Effector memory CD8-positive, alpha-beta T cell (primary cell): ENCODE data around the gene VIPR1.
"Not testable (repeated sequence)": the region's sequence is repeated elsewhere in the genome, so short reads cannot be mapped to it uniquely, and the experiment has no call there.

Experiments
- ATAC-seq: fragments of 150-1000 bp; cut with Tn5 transposase; replicated peaks from 2 replicates; pipeline ENCODE4 v1.10.0; 2021; ENCODE audit warnings: mild to moderate bottlenecking, moderate library complexity
- DNase-seq, 3 experiments: peaks; one replicate each; pipeline ENCODE4 v3.0.0; 2021
- H3K27ac Mint-ChIP-seq, 2 donors: one replicate each; pipeline ENCODE4 v1.8.0; 2022; ENCODE audit warnings: mild to moderate bottlenecking in 2 of 2, mixed read lengths in 2 of 2, moderate library complexity in 2 of 2
- H3K27me3 Mint-ChIP-seq, 2 donors: one replicate each; pipeline ENCODE4 v1.8.0; 2022; ENCODE audit warnings: mixed read lengths in 2 of 2
- H3K36me3 Mint-ChIP-seq: one replicate; pipeline ENCODE4 v1.8.0; 2022; ENCODE audit warnings: mild to moderate bottlenecking, moderate library complexity, mixed read lengths; ENCODE audit not compliant: insufficient read depth
- H3K4me1 Mint-ChIP-seq, 2 donors: one replicate each; pipeline ENCODE4 v1.8.0; 2022; ENCODE audit warnings: low read depth in 2 of 2, mixed read lengths in 2 of 2
- H3K4me3 Mint-ChIP-seq, 2 donors: one replicate each; pipeline ENCODE4 v1.8.0; 2022; ENCODE audit warnings: mild to moderate bottlenecking in 2 of 2, mixed read lengths in 2 of 2, moderate library complexity in 2 of 2
- H3K9me3 Mint-ChIP-seq, 2 donors: one replicate each; pipeline ENCODE4 v1.8.0; 2022; ENCODE audit warnings: mixed read lengths in 2 of 2

The VIPR1 gene

GRCh38 chr3:42557854-42558253 lies 55.4 kb downstream of the VIPR1 start:
- Mint-ChIP-seq H3K4me1 (peaks cover 24 to 32% of the 10 kb centered on the region in 2 donors), H3K27ac (peak overlapping the region in 1 of 2 donors; percentile 38), H3K9me3 (no peaks in the 10 kb centered on the region), H3K4me3 (no peak overlapping the region), H3K36me3 (peaks cover 48% of the 10 kb centered on the region), H3K27me3 (no peaks in the 10 kb centered on the region)
- ATAC-seq = no peak
- peak in 2 of 3 experiments; percentile 14 to 27 for DNase-seq

GRCh38 chr3:42562047-42562907 lies 59.8 kb downstream of the VIPR1 start:
- no peaks in the 10 kb centered on the region for H3K9me3 Mint-ChIP-seq
- H3K27ac Mint-ChIP-seq = peak overlapping the region; percentile 30 to 39
- DNase-seq = no peak
- H3K4me3 Mint-ChIP-seq = no peak overlapping the region
- peaks cover 3 to 7% of the 10 kb centered on the region in 2 donors for H3K4me1 Mint-ChIP-seq
- no peaks in the 10 kb centered on the region for H3K27me3 Mint-ChIP-seq
- peaks cover 59% of the 10 kb centered on the region for H3K36me3 Mint-ChIP-seq
- no peak for ATAC-seq

DNA sequence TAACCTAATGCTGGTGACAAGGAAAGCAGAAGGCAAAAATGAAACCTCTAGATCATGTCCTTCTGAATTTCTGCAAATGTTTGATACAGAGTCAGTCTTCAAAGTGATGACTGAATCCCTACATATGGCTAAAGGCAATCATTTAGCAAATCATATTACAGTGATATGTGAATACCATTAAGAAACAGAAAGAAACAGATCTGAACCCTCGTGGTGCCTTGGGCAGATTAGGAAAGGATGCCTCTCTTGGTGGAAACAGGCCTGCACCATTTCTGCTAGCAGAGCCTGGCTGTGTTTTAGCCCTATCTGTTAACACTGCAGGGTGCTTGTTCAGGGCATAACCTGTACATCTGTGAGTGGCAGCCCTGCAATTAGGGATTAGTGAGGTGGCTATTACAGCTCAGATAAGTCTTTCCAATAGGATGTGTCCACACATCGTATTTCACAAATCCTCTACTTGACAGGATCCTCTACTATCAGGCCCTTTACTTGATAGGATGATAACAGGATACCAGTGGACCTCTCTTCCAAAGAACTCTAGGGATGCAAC lies 67.2 kb downstream of the VIPR1 start:
- Mint-ChIP-seq H3K4me1 (peaks cover 3 to 14% of the 10 kb centered on the region in 2 donors), H3K27me3 (no peaks in the 10 kb centered on the region), H3K4me3 (no peak overlapping the region), H3K27ac (no peak overlapping the region), H3K36me3 (peaks cover 57% of the 10 kb centered on the region), H3K9me3 (no peaks in the 10 kb centered on the region)
- ATAC-seq (no peak), DNase-seq (no peak)

- DNase-seq (no peak), ATAC-seq (peak; percentile 63)
- peaks cover 40% of the 10 kb centered on the region for H3K36me3 Mint-ChIP-seq
- H3K9me3 Mint-ChIP-seq = no peaks in the 10 kb centered on the region
- peaks cover 4 to 22% of the 10 kb centered on the region in 2 donors for H3K4me1 Mint-ChIP-seq
- no peaks in the 10 kb centered on the region for H3K27me3 Mint-ChIP-seq
- no peak overlapping the region for H3K4me3 Mint-ChIP-seq
- H3K27ac Mint-ChIP-seq = no peak overlapping the region
Observed at GRCh38 chr3:42572278-42572677, 69.8 kb downstream of the VIPR1 start.

- Mint-ChIP-seq H3K9me3 (no peaks in the 10 kb centered on the region), H3K27me3 (no peaks in the 10 kb centered on the region), H3K27ac (no peak overlapping the region), H3K4me3 (no peak overlapping the region), H3K36me3 (peaks cover 29% of the 10 kb centered on the region), H3K4me1 (peaks cover 10 to 32% of the 10 kb centered on the region in 2 donors)
- no peak for DNase-seq
- no peak for ATAC-seq
Observed at GRCh38 chr3:42575137-42575741, 72.8 kb downstream of the VIPR1 start.

DNA sequence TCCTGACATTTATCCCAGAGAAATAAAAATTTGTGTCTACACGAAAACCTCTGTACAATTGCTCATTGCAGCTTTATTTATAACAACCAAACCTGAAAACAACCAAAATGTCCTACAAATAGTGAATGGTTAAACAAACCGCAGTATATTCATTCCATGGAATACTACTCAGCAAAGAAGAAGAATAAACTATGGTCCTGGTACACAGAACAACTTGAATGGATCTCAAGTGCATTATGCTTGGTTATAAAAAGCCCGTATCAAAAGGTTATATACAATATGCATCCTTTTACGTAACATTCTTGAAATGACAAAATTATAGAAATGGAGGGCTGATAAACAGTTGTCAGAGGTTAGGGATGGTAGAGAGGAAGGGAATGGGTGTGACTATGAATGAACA lies 75.6 kb downstream of the VIPR1 start:
- Mint-ChIP-seq H3K36me3 (peaks cover 36% of the 10 kb centered on the region), H3K9me3 (no peaks in the 10 kb centered on the region), H3K27ac (no peak overlapping the region), H3K27me3 (no peaks in the 10 kb centered on the region), H3K4me3 (no peak overlapping the region), H3K4me1 (peaks cover 29 to 43% of the 10 kb centered on the region in 2 donors)
- ATAC-seq = no peak
- no peak for DNase-seq

GRCh38 chr3:42579346-42579745 lies 76.9 kb downstream of the VIPR1 start:
- H3K9me3 Mint-ChIP-seq, H3K27me3 Mint-ChIP-seq, DNase-seq, H3K4me3 Mint-ChIP-seq, ATAC-seq: not testable (repeated sequence)
- H3K27ac Mint-ChIP-seq = peak overlapping the region in 1 of 2 donors; percentile 83
- H3K36me3 Mint-ChIP-seq = peaks cover 25% of the 10 kb centered on the region
- peaks cover 33 to 46% of the 10 kb centered on the region in 2 donors for H3K4me1 Mint-ChIP-seq

DNA sequence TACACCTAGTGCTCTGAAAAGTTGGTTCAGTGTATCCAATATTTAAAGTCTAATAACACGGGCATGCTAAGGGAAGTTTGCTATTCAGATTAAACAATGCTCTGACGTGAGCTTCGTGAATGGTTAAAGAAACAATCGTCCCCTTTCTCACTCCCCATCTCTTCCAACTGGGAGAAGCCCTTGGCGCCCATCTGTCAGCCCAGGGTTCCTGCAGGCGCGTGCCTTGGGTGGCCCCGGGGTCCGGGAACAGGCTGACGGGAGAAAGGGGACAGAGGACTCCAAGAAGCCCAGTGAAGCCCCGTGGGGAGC lies 78.9 kb downstream of the VIPR1 start:
- Mint-ChIP-seq H3K4me3 (peak overlapping the region; percentile 80 to 89), H3K27ac (peak overlapping the region; percentile 12 to 95), H3K9me3 (no peaks in the 10 kb centered on the region), H3K4me1 (peaks cover 35 to 46% of the 10 kb centered on the region in 2 donors), H3K27me3 (no peaks in the 10 kb centered on the region), H3K36me3 (peaks cover 23% of the 10 kb centered on the region)
- no peak for DNase-seq
- ATAC-seq = no peak

DNA sequence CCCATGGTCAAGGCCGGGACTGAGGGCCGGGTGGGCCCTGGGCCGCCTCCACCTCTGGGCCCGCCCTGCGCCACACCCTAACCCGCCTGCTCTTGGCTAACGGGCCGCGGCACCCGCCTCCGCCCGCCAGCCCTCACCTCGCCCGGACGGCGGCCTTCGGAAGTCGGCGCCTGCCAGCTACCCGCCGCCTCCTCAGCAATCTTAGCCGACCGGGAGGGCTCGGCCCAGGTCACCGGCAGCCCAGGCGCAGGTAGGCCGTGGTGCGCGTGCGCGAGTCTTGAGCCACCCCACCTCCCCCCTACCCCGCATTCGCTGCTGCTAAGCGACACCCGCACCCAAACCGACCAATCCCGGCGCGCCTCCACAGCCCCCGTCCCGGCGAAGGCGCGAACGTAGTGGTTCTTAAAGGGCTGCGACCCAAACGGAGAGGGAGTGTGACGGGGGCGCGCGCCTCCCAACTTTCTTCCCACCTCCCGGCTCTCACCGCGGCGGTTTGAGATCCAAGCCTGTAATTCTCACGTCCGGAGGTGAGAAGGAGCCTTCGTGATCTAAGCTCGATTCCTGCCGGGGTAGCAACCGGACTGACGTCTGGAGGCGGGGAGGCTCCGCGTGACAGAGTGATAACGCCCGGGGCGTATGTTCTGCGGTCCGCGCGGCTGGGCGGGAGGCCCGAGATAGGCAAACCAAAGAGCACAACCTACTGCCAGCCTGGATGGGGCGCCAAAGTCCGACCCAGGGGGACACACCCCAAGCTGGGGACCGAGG lies 79.4 kb downstream of the VIPR1 start, which contains the start of gene SEC22C:
SEC22C (minus strand) TSS at position 259 of the 765 bp plus-strand sequence. CDS start 12,921 bp downstream, outside the sequence.
- H3K27ac Mint-ChIP-seq = peak within 1 kb of the TSS; percentile 95 to 96
- H3K9me3 Mint-ChIP-seq = no peaks in the 10 kb centered on the region
- H3K4me3 Mint-ChIP-seq = peak within 1 kb of the TSS; percentile 80 to 89
- peaks cover 23% of the 10 kb centered on the region for H3K36me3 Mint-ChIP-seq
- no peaks in the 10 kb centered on the region for H3K27me3 Mint-ChIP-seq
- DNase-seq (peak; percentile 92 to 94 (median 92)), ATAC-seq (peak; percentile 85)
- H3K4me1 Mint-ChIP-seq = peaks cover 34 to 42% of the 10 kb centered on the region in 2 donors

GRCh38 chr3:42582474-42583070 lies 80.1 kb downstream of the VIPR1 start:
- H3K4me3 Mint-ChIP-seq = peak overlapping the region; percentile 80 to 89
- peak overlapping the region; percentile 95 to 96 for H3K27ac Mint-ChIP-seq
- peaks cover 23% of the 10 kb centered on the region for H3K36me3 Mint-ChIP-seq
- H3K27me3 Mint-ChIP-seq = no peaks in the 10 kb centered on the region
- ATAC-seq = no peak
- peaks cover 34 to 36% of the 10 kb centered on the region in 2 donors for H3K4me1 Mint-ChIP-seq
- DNase-seq = no peak
- no peaks in the 10 kb centered on the region for H3K9me3 Mint-ChIP-seq
